Measurements from ENCODE around the gene CDCP1. TPM values are rescaled to one million over a fixed set of nuclear protein-coding genes. Genes with fewer than 3 reads are reported as not detected.

Gene CDCP1
- total and polyA plus RNA-seq, 3 experiments from 2014 or later = 0.71 to 0.96 TPM; not detected in 1

DNA sequence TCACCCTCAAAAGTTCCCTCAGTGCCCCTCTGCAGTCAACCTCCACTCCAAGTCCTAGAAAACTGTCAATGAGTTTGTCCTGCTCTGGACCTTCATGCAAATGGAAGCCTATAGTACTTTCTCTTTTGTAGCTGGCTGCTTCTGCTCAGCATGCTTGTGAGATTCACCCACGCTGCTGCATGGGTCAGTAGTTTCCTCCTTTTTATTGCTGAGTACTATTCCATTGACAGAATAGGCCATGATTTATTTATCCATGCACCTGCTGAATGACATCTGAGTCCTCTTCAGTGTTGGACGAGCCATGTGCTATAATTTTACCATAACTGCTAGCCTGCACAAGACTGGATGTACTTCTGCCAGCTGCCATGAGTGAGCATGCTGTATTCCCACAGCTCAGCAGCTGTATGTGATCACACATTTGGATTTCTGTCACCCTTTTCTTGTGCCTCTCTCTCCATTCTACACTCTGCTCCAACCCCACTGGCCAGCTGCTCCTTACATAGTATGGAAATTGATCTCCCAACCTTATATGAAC lies 26.3 kb downstream of the CDCP1 start:
- no peak overlapping the region for H3K27ac ChIP-seq (ENCODE audit: low read depth, low read length)
- Mint-ChIP-seq H3K4me3 (no peak overlapping the region), H3K4me1 (peaks cover 14 to 18% (median 16%) of the 10 kb centered on the region in 3 donors), H3K27me3 (peaks cover 11 to 49% of the 10 kb centered on the region in 2 donors), H3K27ac (no peak overlapping the region), H3K9me3 (no peaks in the 10 kb centered on the region), H3K36me3 (no peaks in the 10 kb centered on the region)
- H3K4me3 ChIP-seq (ENCODE audit: low read length) = no peak overlapping the region
- no peak for DNase-seq
- H3K27me3 ChIP-seq (ENCODE audit: insufficient read depth, low read length, poor library complexity, severe bottlenecking) = no peaks in the 10 kb centered on the region
- CTCF ChIA-PET = no interaction called here
- peaks cover 21% of the 10 kb centered on the region for H3K4me1 ChIP-seq (ENCODE audit: insufficient read depth, low read length)
- no peaks in the 10 kb centered on the region for H3K36me3 ChIP-seq (ENCODE audit: insufficient read depth, low read length)
- no peaks in the 10 kb centered on the region for H3K9me3 ChIP-seq (ENCODE audit: low read length)
- POLR2A ChIA-PET = no interaction called here

DNA sequence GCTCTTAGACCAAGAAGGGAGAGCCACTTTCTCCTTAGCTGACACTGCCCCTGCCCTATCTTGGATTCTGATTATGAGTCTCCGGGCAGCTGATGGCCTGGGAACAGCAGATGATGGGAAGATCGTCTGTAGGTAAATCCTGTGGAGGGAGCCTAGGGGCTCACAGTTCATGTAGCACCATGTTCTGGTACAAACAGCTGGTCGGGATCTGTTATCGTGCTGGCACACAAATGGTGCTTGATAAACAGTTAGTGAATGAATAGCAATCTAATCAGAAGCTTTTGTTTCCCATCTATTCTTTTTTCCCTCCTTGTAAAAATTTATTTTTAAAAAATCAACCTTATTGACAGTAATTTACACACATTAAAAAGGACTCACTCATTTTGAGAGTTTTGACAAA lies 26.8 kb downstream of the CDCP1 start:
- CTCF ChIA-PET = no interaction called here
- Histone ChIP-seq H3K27ac (ENCODE audit: low read depth, low read length) (no peak overlapping the region), H3K27me3 (ENCODE audit: insufficient read depth, low read length, poor library complexity, severe bottlenecking) (no peaks in the 10 kb centered on the region), H3K4me3 (ENCODE audit: low read length) (no peak overlapping the region), H3K4me1 (ENCODE audit: insufficient read depth, low read length) (peaks cover 21% of the 10 kb centered on the region), H3K36me3 (ENCODE audit: insufficient read depth, low read length) (no peaks in the 10 kb centered on the region), H3K9me3 (ENCODE audit: low read length) (no peaks in the 10 kb centered on the region)
- POLR2A ChIA-PET = interaction anchor here (0.6 kb wide), 1 partner anchor 11 kb away, joined by 3 read pairs; no protein-coding TSS in a partner anchor
- no peaks in the 10 kb centered on the region for H3K9me3 Mint-ChIP-seq
- peaks cover 16 to 18% (median 16%) of the 10 kb centered on the region in 3 donors for H3K4me1 Mint-ChIP-seq
- peaks cover 6 to 44% of the 10 kb centered on the region in 2 donors for H3K27me3 Mint-ChIP-seq
- H3K4me3 Mint-ChIP-seq = no peak overlapping the region
- no peak overlapping the region for H3K27ac Mint-ChIP-seq
- no peaks in the 10 kb centered on the region for H3K36me3 Mint-ChIP-seq
- no peak for DNase-seq

DNA sequence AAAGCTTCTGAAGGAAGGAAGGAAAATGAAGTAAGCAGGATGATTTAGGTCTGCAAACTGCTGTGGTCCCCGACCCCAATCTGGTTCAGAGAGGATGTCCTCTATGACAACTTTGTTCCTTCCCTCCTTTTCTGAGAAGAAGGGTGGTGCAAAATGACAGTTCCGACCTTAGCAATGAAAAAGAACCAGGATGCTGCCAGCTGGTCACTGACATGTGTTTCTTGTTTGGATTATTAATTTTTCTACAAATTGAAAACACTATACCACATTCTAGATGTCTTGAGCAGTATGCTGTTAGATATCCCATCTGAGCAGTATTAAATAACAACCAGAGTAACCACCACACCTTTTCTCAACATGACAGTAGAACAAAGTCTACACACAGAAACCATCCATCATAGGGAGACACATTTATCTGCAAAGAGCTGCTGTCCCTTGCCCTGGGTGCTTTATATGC lies 27.5 kb downstream of the CDCP1 start:
- peaks cover 4 to 39% of the 10 kb centered on the region in 2 donors for H3K27me3 Mint-ChIP-seq
- no peak for DNase-seq
- no peaks in the 10 kb centered on the region for H3K36me3 ChIP-seq (ENCODE audit: insufficient read depth, low read length)
- H3K4me3 ChIP-seq (ENCODE audit: low read length) = no peak overlapping the region
- no peak overlapping the region for H3K4me3 Mint-ChIP-seq
- H3K9me3 ChIP-seq (ENCODE audit: low read length) = no peaks in the 10 kb centered on the region
- H3K27ac ChIP-seq (ENCODE audit: low read depth, low read length) = no peak overlapping the region
- peaks cover 16 to 19% (median 18%) of the 10 kb centered on the region in 3 donors for H3K4me1 Mint-ChIP-seq
- H3K27ac Mint-ChIP-seq = no peak overlapping the region
- H3K9me3 Mint-ChIP-seq = no peaks in the 10 kb centered on the region
- no peaks in the 10 kb centered on the region for H3K27me3 ChIP-seq (ENCODE audit: insufficient read depth, low read length, poor library complexity, severe bottlenecking)
- H3K36me3 Mint-ChIP-seq = no peaks in the 10 kb centered on the region
- H3K4me1 ChIP-seq (ENCODE audit: insufficient read depth, low read length) = peaks cover 21% of the 10 kb centered on the region
- ChIA-PET CTCF (interaction anchor here (1.2 to 2.0 kb wide), 4 partner anchors 13 to 82 kb away, joined by 3 to 6 read pairs (median 4); no protein-coding TSS in a partner anchor), POLR2A (no interaction called here)

DNA sequence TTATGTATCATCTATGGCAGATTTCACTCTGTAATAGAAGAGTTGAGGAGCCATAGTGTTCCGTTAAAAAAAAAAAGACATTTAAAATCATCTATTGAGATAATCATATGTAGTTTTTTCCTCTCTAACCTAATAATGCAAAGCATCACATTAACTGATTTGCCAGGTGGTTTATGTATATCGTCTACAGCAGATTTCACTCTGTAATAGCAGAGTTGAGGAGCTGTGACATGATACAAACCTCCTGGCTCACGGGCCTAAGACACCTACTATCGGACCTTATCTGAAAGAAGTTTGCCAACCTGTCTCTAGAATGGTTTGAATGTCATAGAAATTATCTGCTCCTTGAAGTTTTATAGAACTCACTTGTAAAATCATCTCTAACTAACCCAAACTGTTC lies 29.8 kb downstream of the CDCP1 start:
- no peaks in the 10 kb centered on the region for H3K36me3 Mint-ChIP-seq
- no peaks in the 10 kb centered on the region for H3K9me3 Mint-ChIP-seq
- no peaks in the 10 kb centered on the region for H3K9me3 ChIP-seq (ENCODE audit: low read length)
- no peak overlapping the region for H3K4me3 ChIP-seq (ENCODE audit: low read length)
- no peak overlapping the region for H3K4me3 Mint-ChIP-seq
- ChIA-PET POLR2A (no interaction called here), CTCF (no interaction called here)
- no peak overlapping the region for H3K27ac Mint-ChIP-seq
- H3K4me1 Mint-ChIP-seq = peaks cover 22 to 28% (median 27%) of the 10 kb centered on the region in 3 donors
- H3K36me3 ChIP-seq (ENCODE audit: insufficient read depth, low read length) = no peaks in the 10 kb centered on the region
- H3K27ac ChIP-seq (ENCODE audit: low read depth, low read length) = no peak overlapping the region
- H3K27me3 ChIP-seq (ENCODE audit: insufficient read depth, low read length, poor library complexity, severe bottlenecking) = no peaks in the 10 kb centered on the region
- H3K27me3 Mint-ChIP-seq = peaks cover 8 to 26% of the 10 kb centered on the region in 2 donors
- no peak for DNase-seq
- H3K4me1 ChIP-seq (ENCODE audit: insufficient read depth, low read length) = peaks cover 24% of the 10 kb centered on the region

DNA sequence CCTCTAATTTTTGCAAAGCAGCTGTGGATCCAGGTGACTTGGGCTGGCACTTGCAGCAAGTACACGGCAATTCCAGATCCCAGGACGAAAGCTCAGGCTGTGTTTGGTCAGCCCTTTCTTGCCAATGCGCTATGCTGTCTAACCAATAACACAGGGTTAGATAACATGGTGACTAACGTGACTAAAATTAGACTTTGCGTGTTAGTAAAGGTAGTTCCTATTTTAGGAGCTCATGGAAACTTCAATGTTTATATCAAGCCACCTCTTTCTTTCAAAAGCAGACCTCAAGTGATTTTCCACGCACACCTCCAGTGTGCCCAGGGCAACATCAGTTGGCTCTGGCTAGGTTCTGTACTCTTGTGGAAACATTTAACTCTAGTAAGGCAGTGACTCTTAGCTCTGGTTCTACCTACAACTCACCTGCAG lies 32.5 kb downstream of the CDCP1 start:
- Mint-ChIP-seq H3K27ac (no peak overlapping the region), H3K4me1 (peaks cover 35 to 47% (median 45%) of the 10 kb centered on the region in 3 donors), H3K36me3 (peaks cover 0 to 2% (median 0%) of the 10 kb centered on the region in 3 donors), H3K27me3 (peaks cover 4 to 8% of the 10 kb centered on the region in 2 donors), H3K4me3 (no peak overlapping the region), H3K9me3 (no peaks in the 10 kb centered on the region)
- Histone ChIP-seq H3K27ac (ENCODE audit: low read depth, low read length) (no peak overlapping the region), H3K36me3 (ENCODE audit: insufficient read depth, low read length) (no peaks in the 10 kb centered on the region), H3K4me1 (ENCODE audit: insufficient read depth, low read length) (peaks cover 38% of the 10 kb centered on the region), H3K9me3 (ENCODE audit: low read length) (no peaks in the 10 kb centered on the region), H3K27me3 (ENCODE audit: insufficient read depth, low read length, poor library complexity, severe bottlenecking) (no peaks in the 10 kb centered on the region), H3K4me3 (ENCODE audit: low read length) (no peak overlapping the region)
- POLR2A ChIA-PET = interaction anchor here (0.5 kb wide), 1 partner anchor 629 kb away, joined by 4 read pairs; no protein-coding TSS in a partner anchor
- no peak for DNase-seq
- CTCF ChIA-PET = interaction anchor here (1.1 to 1.4 kb wide), 2 partner anchors 20 to 76 kb away, joined by 3 to 4 read pairs; no protein-coding TSS in a partner anchor

DNA sequence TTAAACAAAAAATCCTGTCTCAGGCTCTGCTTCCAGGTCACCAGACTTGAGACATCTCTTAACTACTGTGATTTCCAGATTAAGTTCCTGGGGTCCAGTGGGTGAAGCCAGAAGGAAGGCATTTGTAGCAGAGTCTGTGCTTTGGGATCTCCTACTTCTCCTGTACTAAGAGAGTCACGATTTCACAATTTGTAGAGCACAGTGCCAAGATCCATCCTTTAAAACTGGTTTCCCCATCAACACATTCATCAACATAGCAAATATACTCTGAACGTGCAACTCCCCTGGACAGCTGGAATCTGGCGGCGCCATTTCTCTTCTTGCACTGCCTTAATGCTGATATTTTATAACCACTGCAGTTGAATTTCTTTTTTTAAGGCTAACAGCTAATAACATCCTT lies 33.2 kb downstream of the CDCP1 start:
- Histone ChIP-seq H3K4me3 (ENCODE audit: low read length) (no peak overlapping the region), H3K9me3 (ENCODE audit: low read length) (no peaks in the 10 kb centered on the region), H3K27ac (ENCODE audit: low read depth, low read length) (no peak overlapping the region), H3K36me3 (ENCODE audit: insufficient read depth, low read length) (no peaks in the 10 kb centered on the region), H3K4me1 (ENCODE audit: insufficient read depth, low read length) (peaks cover 36% of the 10 kb centered on the region), H3K27me3 (ENCODE audit: insufficient read depth, low read length, poor library complexity, severe bottlenecking) (no peaks in the 10 kb centered on the region)
- no peak overlapping the region for H3K4me3 Mint-ChIP-seq
- H3K27me3 Mint-ChIP-seq = peaks cover 4 to 8% of the 10 kb centered on the region in 2 donors
- peaks cover 0 to 2% (median 0%) of the 10 kb centered on the region in 3 donors for H3K36me3 Mint-ChIP-seq
- no peak for DNase-seq
- peaks cover 32 to 44% (median 38%) of the 10 kb centered on the region in 3 donors for H3K4me1 Mint-ChIP-seq
- POLR2A ChIA-PET = no interaction called here
- no peaks in the 10 kb centered on the region for H3K9me3 Mint-ChIP-seq
- CTCF ChIA-PET = interaction anchor here (0.9 to 1.4 kb wide), 3 partner anchors 18 to 75 kb away, joined by 3 to 4 read pairs (median 3); no protein-coding TSS in a partner anchor
- H3K27ac Mint-ChIP-seq = no peak overlapping the region

DNA sequence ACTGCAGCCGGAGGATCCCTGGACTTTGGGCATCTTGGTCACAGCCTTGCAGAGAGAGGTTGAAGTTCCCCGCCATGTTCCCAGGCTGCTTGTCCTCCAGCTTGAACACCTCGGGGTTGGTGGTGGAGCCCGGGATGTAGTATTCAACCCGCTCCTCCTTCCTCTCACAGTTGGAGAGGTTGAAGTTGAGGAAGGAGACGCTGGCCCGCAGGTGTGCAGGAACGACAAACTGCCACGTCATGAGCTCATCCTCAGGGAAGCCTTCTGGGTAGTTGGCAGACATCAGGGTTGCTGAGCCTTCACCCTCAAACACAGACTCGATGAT lies 35.7 kb downstream of the CDCP1 start:
- Histone ChIP-seq H3K27ac (ENCODE audit: low read depth, low read length) (no peak overlapping the region), H3K9me3 (ENCODE audit: low read length) (no peaks in the 10 kb centered on the region), H3K36me3 (ENCODE audit: insufficient read depth, low read length) (no peaks in the 10 kb centered on the region), H3K4me1 (ENCODE audit: insufficient read depth, low read length) (peaks cover 49% of the 10 kb centered on the region), H3K27me3 (ENCODE audit: insufficient read depth, low read length, poor library complexity, severe bottlenecking) (no peaks in the 10 kb centered on the region), H3K4me3 (ENCODE audit: low read length) (peak overlapping the region; percentile 37)
- no peak for DNase-seq
- Mint-ChIP-seq H3K27ac (peak overlapping the region in 5 of 8 donors; percentile 42 to 66 (median 58)), H3K9me3 (no peaks in the 10 kb centered on the region), H3K4me1 (peaks cover 47 to 58% (median 55%) of the 10 kb centered on the region in 3 donors), H3K36me3 (peaks cover 0 to 2% (median 0%) of the 10 kb centered on the region in 3 donors), H3K27me3 (peaks cover 2 to 7% of the 10 kb centered on the region in 2 donors), H3K4me3 (peak overlapping the region in 5 of 7 donors; percentile 72 to 88 (median 77))
- CTCF ChIA-PET = no interaction called here
- POLR2A ChIA-PET = no interaction called here

DNA sequence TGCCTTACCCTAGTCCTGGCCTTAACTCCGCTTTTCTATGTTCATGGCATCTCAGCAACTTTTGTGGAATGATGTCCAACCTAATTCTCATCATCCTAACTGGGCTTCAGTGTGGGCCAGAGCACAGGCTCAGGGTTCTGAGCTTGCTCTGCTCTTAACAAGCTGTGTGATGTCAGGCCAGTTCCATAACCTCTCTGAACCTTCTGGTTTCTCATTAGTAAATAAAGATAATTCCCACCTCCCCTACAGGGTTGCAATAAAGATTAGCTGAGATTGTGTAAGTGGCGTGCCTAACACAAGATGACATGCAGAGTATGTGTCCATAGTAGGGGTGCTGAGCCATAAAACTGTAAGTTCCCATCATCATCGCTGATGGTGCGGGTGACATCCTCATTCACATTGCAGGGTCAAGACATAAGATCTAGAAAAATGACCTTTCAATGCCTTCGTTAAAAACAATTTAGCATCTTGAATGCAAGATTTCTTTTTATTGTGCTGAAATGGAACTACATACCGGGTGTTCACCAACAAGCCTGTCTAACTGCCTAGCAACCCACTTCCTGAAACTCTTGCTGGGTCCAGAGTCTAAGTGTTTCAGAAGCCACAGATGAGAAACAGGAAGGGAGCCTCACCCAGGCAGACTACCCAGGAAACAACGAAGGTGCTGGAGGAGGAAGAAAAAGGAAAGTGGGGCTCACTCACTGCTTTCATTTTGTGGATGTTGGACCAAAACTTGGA lies 36.2 kb downstream of the CDCP1 start:
- Mint-ChIP-seq H3K9me3 (no peaks in the 10 kb centered on the region), H3K4me1 (peaks cover 52 to 64% (median 60%) of the 10 kb centered on the region in 3 donors), H3K36me3 (peaks cover 0 to 2% (median 0%) of the 10 kb centered on the region in 3 donors), H3K4me3 (peak overlapping the region in 6 of 7 donors; percentile 45 to 88 (median 77)), H3K27ac (peak overlapping the region in 6 of 8 donors; percentile 42 to 66 (median 60)), H3K27me3 (peaks cover 2 to 7% of the 10 kb centered on the region in 2 donors)
- no peaks in the 10 kb centered on the region for H3K36me3 ChIP-seq (ENCODE audit: insufficient read depth, low read length)
- H3K9me3 ChIP-seq (ENCODE audit: low read length) = no peaks in the 10 kb centered on the region
- DNase-seq = peak in 2 of 5 donors; percentile 27 to 63
- H3K4me3 ChIP-seq (ENCODE audit: low read length) = peak overlapping the region; percentile 37
- no peaks in the 10 kb centered on the region for H3K27me3 ChIP-seq (ENCODE audit: insufficient read depth, low read length, poor library complexity, severe bottlenecking)
- H3K27ac ChIP-seq (ENCODE audit: low read depth, low read length) = no peak overlapping the region
- ChIA-PET POLR2A (no interaction called here), CTCF (no interaction called here)
- H3K4me1 ChIP-seq (ENCODE audit: insufficient read depth, low read length) = peaks cover 55% of the 10 kb centered on the region
